Loucy (cell line): ENCODE measurements around the gene PIP5K1C.

Experiments
- H2AFZ ChIP-seq: fragments of 200-600 bp; sonication (generic); 2 replicates; pipeline ENCODE4 v1.6.0; 2016; ENCODE audit warnings: antibody characterized with exemption, mild to moderate bottlenecking, low read length, moderate library complexity
- H3F3A ChIP-seq: fragments of 200-600 bp; 2 replicates; pipeline ENCODE4 v1.6.0; 2016; ENCODE audit warnings: antibody characterized with exemption, low read depth, mild to moderate bottlenecking
- H3K27me3 ChIP-seq: fragments of 200-600 bp; sonication (generic); 2 replicates; pipeline ENCODE4 v1.6.1; 2014; ENCODE audit warnings: low read length, mild to moderate bottlenecking; ENCODE audit not compliant: insufficient read depth, poor library complexity, severe bottlenecking
- H3K36me3 ChIP-seq: fragments of 200-600 bp; sonication (generic); 2 replicates; pipeline ENCODE4 v1.6.1; 2016; ENCODE audit warnings: low read length; ENCODE audit not compliant: insufficient read depth
- H3K4me1 ChIP-seq: fragments of 200-600 bp; sonication (generic); 2 replicates; pipeline ENCODE4 v1.5.1; 2014; ENCODE audit warnings: low read length, mild to moderate bottlenecking; ENCODE audit not compliant: insufficient read depth, poor library complexity, severe bottlenecking
- H3K4me2 ChIP-seq: fragments of 200-600 bp; sonication (generic); 2 replicates; pipeline ENCODE4 v1.6.0; 2014; ENCODE audit warnings: antibody characterized with exemption, low read length, low read depth, mild to moderate bottlenecking; ENCODE audit not compliant: poor library complexity, severe bottlenecking
- H3K4me3 ChIP-seq: fragments of 200-600 bp; sonication (generic); 2 replicates; pipeline ENCODE4 v1.5.1; 2014; ENCODE audit warnings: low read length, mild to moderate bottlenecking, mixed read lengths; ENCODE audit not compliant: poor library complexity, severe bottlenecking
- H3K79me2 ChIP-seq: fragments of 200-600 bp; sonication (generic); 2 replicates; pipeline ENCODE4 v1.6.1; 2014; ENCODE audit warnings: low read length; ENCODE audit not compliant: insufficient read depth
- H3K9ac ChIP-seq: fragments of 200-600 bp; sonication (generic); 2 replicates; pipeline ENCODE4 v1.6.0; 2014; ENCODE audit warnings: mild to moderate bottlenecking, low read depth, low read length, moderate library complexity; ENCODE audit not compliant: poor library complexity, severe bottlenecking
- H3K9me2 ChIP-seq: fragments of 200-600 bp; sonication (generic); replicated peaks from 2 replicates; pipeline ENCODE4 v1.6.1; 2016; ENCODE audit warnings: low read depth, low read length, mixed read lengths
- H3K9me3 ChIP-seq: fragments of 200-600 bp; sonication (generic); 2 replicates; pipeline ENCODE4 v1.6.1; 2014; ENCODE audit warnings: mild to moderate bottlenecking, antibody characterized with exemption, low read length, low read depth; ENCODE audit not compliant: insufficient read depth
- H4K20me1 ChIP-seq: fragments of 200-600 bp; sonication (generic); 2 replicates; pipeline ENCODE4 v1.6.0; 2014; ENCODE audit warnings: antibody characterized with exemption, low read length, mild to moderate bottlenecking; ENCODE audit not compliant: insufficient read depth, poor library complexity, severe bottlenecking
- EZH2phosphoT487 ChIP-seq: fragments of 200-600 bp; IDR thresholded peaks from 2 replicates; pipeline ENCODE4 v1.6.1; 2018; ENCODE audit warnings: antibody characterized with exemption, mild to moderate bottlenecking, moderate library complexity, borderline replicate concordance
- TF ChIP-seq, protein P1 (sequence below): fragments of 200-600 bp; sonication (generic); conservative IDR thresholded peaks from 2 replicates; pipeline ENCODE4 v1.5.1; 2014; ENCODE audit warnings: mild to moderate bottlenecking, antibody characterized with exemption, low read length

Gene PIP5K1C

DNA sequence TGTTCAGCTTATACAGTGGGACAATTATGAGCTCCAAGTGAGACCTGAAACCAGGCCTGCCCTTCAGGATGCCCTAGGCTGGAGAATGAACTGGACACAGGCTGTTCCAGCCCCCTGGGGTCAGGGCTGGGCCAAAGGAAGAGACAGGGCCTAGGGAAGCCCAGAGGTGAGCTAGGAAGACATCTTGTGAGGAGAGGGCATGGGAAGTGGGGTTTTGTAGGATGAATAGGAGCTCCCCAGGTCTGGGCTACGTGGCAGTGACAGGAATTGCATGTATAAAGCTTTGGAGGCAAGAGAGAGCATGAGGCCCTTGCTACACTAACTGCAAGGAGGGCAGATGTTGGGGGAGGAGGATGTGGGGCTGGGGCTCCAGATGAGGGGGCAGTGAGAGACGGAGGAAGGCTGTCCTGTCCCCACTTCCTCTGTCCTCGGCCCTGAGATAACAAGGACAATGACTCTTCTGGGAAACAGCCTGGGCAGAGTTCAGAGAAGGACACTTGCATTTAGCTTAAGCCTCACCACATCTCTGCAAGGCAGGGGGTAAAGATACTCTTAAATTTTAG lies 92.1 kb downstream of the PIP5K1C start:
- no peaks in the 10 kb centered on the region for H3K9me3 ChIP-seq
- H3K9ac ChIP-seq, result no peak overlapping the region
- H2AFZ ChIP-seq, result no peak overlapping the region
- H3K4me3 ChIP-seq, result no peak overlapping the region
- no peak overlapping the region for H3K4me2 ChIP-seq
- H3K27me3 ChIP-seq, result no peaks in the 10 kb centered on the region
- no peaks in the 10 kb centered on the region for H3F3A ChIP-seq
- peaks cover 7% of the 10 kb centered on the region for H3K4me1 ChIP-seq
- TF ChIP-seq, protein P1, sequence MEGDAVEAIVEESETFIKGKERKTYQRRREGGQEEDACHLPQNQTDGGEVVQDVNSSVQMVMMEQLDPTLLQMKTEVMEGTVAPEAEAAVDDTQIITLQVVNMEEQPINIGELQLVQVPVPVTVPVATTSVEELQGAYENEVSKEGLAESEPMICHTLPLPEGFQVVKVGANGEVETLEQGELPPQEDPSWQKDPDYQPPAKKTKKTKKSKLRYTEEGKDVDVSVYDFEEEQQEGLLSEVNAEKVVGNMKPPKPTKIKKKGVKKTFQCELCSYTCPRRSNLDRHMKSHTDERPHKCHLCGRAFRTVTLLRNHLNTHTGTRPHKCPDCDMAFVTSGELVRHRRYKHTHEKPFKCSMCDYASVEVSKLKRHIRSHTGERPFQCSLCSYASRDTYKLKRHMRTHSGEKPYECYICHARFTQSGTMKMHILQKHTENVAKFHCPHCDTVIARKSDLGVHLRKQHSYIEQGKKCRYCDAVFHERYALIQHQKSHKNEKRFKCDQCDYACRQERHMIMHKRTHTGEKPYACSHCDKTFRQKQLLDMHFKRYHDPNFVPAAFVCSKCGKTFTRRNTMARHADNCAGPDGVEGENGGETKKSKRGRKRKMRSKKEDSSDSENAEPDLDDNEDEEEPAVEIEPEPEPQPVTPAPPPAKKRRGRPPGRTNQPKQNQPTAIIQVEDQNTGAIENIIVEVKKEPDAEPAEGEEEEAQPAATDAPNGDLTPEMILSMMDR, result no peak
- no peak for TF ChIP-seq EZH2phosphoT487
- no peaks in the 10 kb centered on the region for H3K79me2 ChIP-seq
- H3K9me2 ChIP-seq, result no peaks in the 10 kb centered on the region
- H4K20me1 ChIP-seq, result no peaks in the 10 kb centered on the region
- H3K36me3 ChIP-seq, result peaks cover 7% of the 10 kb centered on the region; the same call in 1 of the 2 replicates

DNA sequence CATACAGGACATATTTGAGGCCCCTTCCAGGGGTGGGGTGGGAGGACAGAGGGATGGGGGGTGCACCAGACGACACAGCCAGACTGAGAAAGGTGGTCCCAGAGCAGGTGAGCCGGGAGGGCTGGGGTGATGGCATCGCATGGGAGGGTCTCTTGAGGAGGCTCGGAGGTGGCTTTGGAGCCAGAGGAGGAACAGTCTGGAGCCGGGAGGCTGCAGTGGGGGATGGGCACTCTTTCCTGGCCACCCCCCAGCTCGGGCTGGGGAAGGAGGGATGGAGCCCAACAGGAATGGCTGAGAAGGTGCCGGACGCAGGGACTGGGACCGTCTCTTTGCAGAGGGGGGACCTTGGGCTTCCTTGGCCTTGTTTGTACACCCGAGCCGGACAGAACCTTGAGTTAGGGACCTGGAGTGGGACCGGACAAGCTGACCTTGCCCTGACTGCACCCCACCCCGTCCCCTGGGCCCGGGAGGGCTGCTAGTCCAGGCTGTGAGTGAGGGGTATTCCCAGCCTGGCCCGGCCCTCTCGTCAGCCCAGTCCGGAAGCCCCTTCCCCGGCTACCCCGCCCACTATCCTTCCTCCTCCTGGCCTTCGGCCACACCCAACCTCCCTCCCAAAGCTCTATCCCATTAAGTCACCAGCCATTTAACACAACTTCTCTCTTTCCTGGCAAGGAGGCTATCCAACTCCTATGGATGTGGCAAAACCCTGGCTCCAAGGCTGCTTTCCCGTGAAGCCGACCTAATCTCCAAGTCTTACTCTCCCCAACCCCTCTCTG lies 92.8 kb downstream of the PIP5K1C start:
- H3F3A ChIP-seq, result no peaks in the 10 kb centered on the region
- TF ChIP-seq, protein P1, result no peak
- TF ChIP-seq EZH2phosphoT487, result no peak
- no peaks in the 10 kb centered on the region for H4K20me1 ChIP-seq
- H3K4me3 ChIP-seq, result no peak overlapping the region
- no peak overlapping the region for H3K9ac ChIP-seq
- no peak overlapping the region for H3K4me2 ChIP-seq
- no peaks in the 10 kb centered on the region for H3K27me3 ChIP-seq
- no peaks in the 10 kb centered on the region for H3K79me2 ChIP-seq
- no peak overlapping the region for H2AFZ ChIP-seq
- peaks cover 7% of the 10 kb centered on the region for H3K4me1 ChIP-seq
- no peaks in the 10 kb centered on the region for H3K9me2 ChIP-seq
- H3K36me3 ChIP-seq, result peaks cover 7% of the 10 kb centered on the region; the same call in 1 of the 2 replicates
- no peaks in the 10 kb centered on the region for H3K9me3 ChIP-seq

DNA sequence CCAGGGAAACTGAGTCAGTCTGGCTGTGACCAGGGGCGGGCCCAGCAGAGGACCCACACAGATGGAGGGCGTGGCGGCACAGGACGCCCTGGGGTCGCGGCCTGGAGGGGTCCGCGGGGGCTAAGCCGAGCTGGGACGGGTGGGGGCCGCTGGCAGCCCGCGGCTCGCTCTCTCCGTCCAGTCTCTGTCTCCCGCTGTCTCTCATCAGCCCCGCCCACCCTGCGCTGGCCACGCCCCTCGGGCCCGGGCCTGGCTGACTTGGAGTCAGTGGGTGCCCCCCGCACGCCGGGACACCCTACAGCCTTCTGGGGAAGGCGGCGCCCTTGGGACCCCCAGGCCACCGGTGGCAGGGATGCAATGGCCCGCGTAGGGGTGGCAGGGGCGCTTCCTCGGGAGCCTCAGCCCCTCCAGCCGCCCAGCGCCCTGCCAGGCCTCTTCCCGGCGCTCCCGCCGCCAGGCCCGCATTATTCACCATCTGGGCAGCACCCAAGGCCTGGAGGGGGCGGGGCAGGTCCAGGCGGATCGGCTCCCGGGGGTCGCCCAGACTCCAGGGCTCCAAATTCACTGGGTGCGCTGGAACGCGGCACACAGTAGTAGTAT lies 93.5 kb downstream of the PIP5K1C start, which contains the start of gene TBXA2R:
TSS of gene TBXA2R (minus strand) at position 186 of the 600 bp plus-strand sequence. CDS start 6,241 bp downstream, outside the sequence.
- TF ChIP-seq, protein P1, result no peak
- no peak for TF ChIP-seq EZH2phosphoT487
- Histone ChIP-seq H3K27me3 (no peaks in the 10 kb centered on the region), H4K20me1 (no peaks in the 10 kb centered on the region), H3K9ac (no peak within 1 kb of the TSS), H3K4me3 (no peak within 1 kb of the TSS), H2AFZ (no peak within 1 kb of the TSS), H3K4me1 (peaks cover 7% of the 10 kb centered on the region), H3K9me3 (no peaks in the 10 kb centered on the region), H3K4me2 (no peak within 1 kb of the TSS), H3K9me2 (no peaks in the 10 kb centered on the region), H3F3A (no peaks in the 10 kb centered on the region), H3K79me2 (no peaks in the 10 kb centered on the region), H3K36me3 (peaks cover 4% of the 10 kb centered on the region; the same call in 1 of the 2 replicates)
